Mesodermal cell (in vitro differentiated cells): ENCODE results near the gene COLEC12.

Experiments used
- H3K27ac ChIP-seq: 2 replicates; pipeline ENCODE4 v1.7.0; 2013; ENCODE audit warnings: mild to moderate bottlenecking, low read depth, low read length, moderate library complexity; ENCODE audit not compliant: severe bottlenecking
- H3K36me3 ChIP-seq: 2 replicates; pipeline ENCODE4 v1.7.1; 2013; ENCODE audit warnings: mild to moderate bottlenecking, low read length, moderate library complexity; ENCODE audit not compliant: control insufficient read depth, insufficient read depth
- H3K4me1 ChIP-seq: one replicate; pipeline ENCODE4 v1.7.1; 2013; ENCODE audit warnings: mild to moderate bottlenecking, low read length; ENCODE audit not compliant: insufficient read depth, control insufficient read depth, poor library complexity, severe bottlenecking
- H3K4me3 ChIP-seq: 2 replicates; pipeline ENCODE4 v1.7.0; 2013; ENCODE audit warnings: low read length, control low read depth, mild to moderate bottlenecking; ENCODE audit not compliant: insufficient read depth, poor library complexity, severe bottlenecking; ENCODE audit errors: extremely low read depth
- H3K9me3 ChIP-seq: 2 replicates; pipeline ENCODE4 v1.7.1; 2013; ENCODE audit warnings: mild to moderate bottlenecking, low read length, moderate library complexity; ENCODE audit not compliant: control insufficient read depth
- WGBS, 2 experiments: methylation state at CpG; one replicate each; pipeline ENCODE4 v1.1.5; 2013; ENCODE audit warnings: missing lambda C conversion rate in 2 of 2; ENCODE audit not compliant: insufficient coverage in 2 of 2; 5-methylcytosine and 5-hydroxymethylcytosine counted together

Gene COLEC12

GRCh38 chr18:435940-436339 lies 64.6 kb downstream of the COLEC12 start:
- Histone ChIP-seq H3K36me3 (peaks cover 12% of the 10 kb centered on the region), H3K9me3 (peaks cover 3% of the 10 kb centered on the region), H3K4me3 (no peak overlapping the region), H3K27ac (no peak overlapping the region), H3K4me1 (no peaks in the 10 kb centered on the region)
- 89 to 100% methylated on average over 4 of the region's 4 CpGs for WGBS, 2 experiments

GRCh38 chr18:434410-434809 lies 66.1 kb downstream of the COLEC12 start:
- Histone ChIP-seq H3K4me1 (no peaks in the 10 kb centered on the region), H3K27ac (no peak overlapping the region), H3K36me3 (peaks cover 15% of the 10 kb centered on the region), H3K4me3 (no peak overlapping the region), H3K9me3 (peaks cover 3% of the 10 kb centered on the region)
- WGBS, 2 experiments = 0% methylated on average over 1 of the region's 1 CpG

GRCh38 chr18:433960-434359 lies 66.5 kb downstream of the COLEC12 start:
- no CpG with 5 or more reads among the region's 2 CpGs for WGBS, 2 experiments
- Histone ChIP-seq H3K36me3 (peaks cover 15% of the 10 kb centered on the region), H3K9me3 (peaks cover 3% of the 10 kb centered on the region), H3K4me3 (no peak overlapping the region), H3K4me1 (no peaks in the 10 kb centered on the region), H3K27ac (no peak overlapping the region)

GRCh38 chr18:433298-433697 lies 67.2 kb downstream of the COLEC12 start:
- peaks cover 3% of the 10 kb centered on the region for H3K9me3 ChIP-seq
- H3K36me3 ChIP-seq = peaks cover 15% of the 10 kb centered on the region
- H3K27ac ChIP-seq = no peak overlapping the region
- no peaks in the 10 kb centered on the region for H3K4me1 ChIP-seq
- no peak overlapping the region for H3K4me3 ChIP-seq
- 64 to 95% methylated on average over 2 to 3 of the region's 3 CpGs for WGBS, 2 experiments

GRCh38 chr18:432791-433190 lies 67.7 kb downstream of the COLEC12 start:
- Histone ChIP-seq H3K27ac (no peak overlapping the region), H3K4me1 (no peaks in the 10 kb centered on the region), H3K36me3 (peaks cover 15% of the 10 kb centered on the region), H3K4me3 (no peak overlapping the region), H3K9me3 (peaks cover 3% of the 10 kb centered on the region)
- WGBS, 2 experiments = 90% methylated on average over 2 of the region's 4 CpGs; no CpG with 5 or more reads in 1 of the 2 experiments

GRCh38 chr18:429030-429429 lies 71.5 kb downstream of the COLEC12 start:
- peaks cover 14% of the 10 kb centered on the region for H3K36me3 ChIP-seq
- H3K9me3 ChIP-seq = no peaks in the 10 kb centered on the region
- H3K27ac ChIP-seq = no peak overlapping the region
- peaks cover 14% of the 10 kb centered on the region for H3K4me1 ChIP-seq
- no peak overlapping the region for H3K4me3 ChIP-seq
- no CpG with 5 or more reads among the region's 1 CpG for WGBS, 2 experiments

- 89 to 95% methylated on average over 7 to 8 of the region's 8 CpGs for WGBS, 2 experiments
- Histone ChIP-seq H3K4me3 (no peak overlapping the region), H3K9me3 (no peaks in the 10 kb centered on the region), H3K4me1 (peaks cover 17% of the 10 kb centered on the region), H3K27ac (no peak overlapping the region), H3K36me3 (peaks cover 14% of the 10 kb centered on the region)
Observed at GRCh38 chr18:427005-427404, 73.5 kb downstream of the COLEC12 start.

GRCh38 chr18:425106-425745 lies 75.3 kb downstream of the COLEC12 start:
- Histone ChIP-seq H3K27ac (no peak overlapping the region), H3K4me3 (no peak overlapping the region), H3K4me1 (peaks cover 32% of the 10 kb centered on the region), H3K36me3 (peaks cover 14% of the 10 kb centered on the region), H3K9me3 (no peaks in the 10 kb centered on the region)
- WGBS, 2 experiments = 96% methylated on average over 5 of the region's 7 CpGs; no CpG with 5 or more reads in 1 of the 2 experiments

- 100% methylated on average over 1 to 2 of the region's 5 CpGs for WGBS, 2 experiments
- H3K27ac ChIP-seq = no peak overlapping the region
- peaks cover 32% of the 10 kb centered on the region for H3K4me1 ChIP-seq
- H3K36me3 ChIP-seq = peaks cover 10% of the 10 kb centered on the region
- no peak overlapping the region for H3K4me3 ChIP-seq
- no peaks in the 10 kb centered on the region for H3K9me3 ChIP-seq
Observed at GRCh38 chr18:424668-425067, 75.8 kb downstream of the COLEC12 start.

- H3K4me3 ChIP-seq = no peak overlapping the region
- H3K4me1 ChIP-seq = peaks cover 34% of the 10 kb centered on the region
- WGBS, 2 experiments = 90 to 100% methylated on average over 1 of the region's 7 CpGs
- peaks cover 10% of the 10 kb centered on the region for H3K36me3 ChIP-seq
- no peaks in the 10 kb centered on the region for H3K9me3 ChIP-seq
- no peak overlapping the region for H3K27ac ChIP-seq
Observed at GRCh38 chr18:424071-424661, 76.3 kb downstream of the COLEC12 start.

- Histone ChIP-seq H3K36me3 (peaks cover 10% of the 10 kb centered on the region), H3K4me3 (no peak overlapping the region), H3K27ac (no peak overlapping the region), H3K9me3 (no peaks in the 10 kb centered on the region), H3K4me1 (peaks cover 34% of the 10 kb centered on the region)
- no CpG with 5 or more reads among the region's 4 CpGs for WGBS, 2 experiments
Observed at GRCh38 chr18:422966-423365, 77.5 kb downstream of the COLEC12 start.
